GM04504 (cell line): ENCODE data around the gene FOXK1.
"Not testable (repeated sequence)": the region's sequence is repeated elsewhere in the genome, so short reads cannot be mapped to it uniquely, and the experiment has no call there.

Experiments used
- DNase-seq: peaks from one replicate; pipeline ENCODE4 v3.0.0-alpha.2; 2012; ENCODE audit warnings: low read depth

Gene FOXK1

DNA sequence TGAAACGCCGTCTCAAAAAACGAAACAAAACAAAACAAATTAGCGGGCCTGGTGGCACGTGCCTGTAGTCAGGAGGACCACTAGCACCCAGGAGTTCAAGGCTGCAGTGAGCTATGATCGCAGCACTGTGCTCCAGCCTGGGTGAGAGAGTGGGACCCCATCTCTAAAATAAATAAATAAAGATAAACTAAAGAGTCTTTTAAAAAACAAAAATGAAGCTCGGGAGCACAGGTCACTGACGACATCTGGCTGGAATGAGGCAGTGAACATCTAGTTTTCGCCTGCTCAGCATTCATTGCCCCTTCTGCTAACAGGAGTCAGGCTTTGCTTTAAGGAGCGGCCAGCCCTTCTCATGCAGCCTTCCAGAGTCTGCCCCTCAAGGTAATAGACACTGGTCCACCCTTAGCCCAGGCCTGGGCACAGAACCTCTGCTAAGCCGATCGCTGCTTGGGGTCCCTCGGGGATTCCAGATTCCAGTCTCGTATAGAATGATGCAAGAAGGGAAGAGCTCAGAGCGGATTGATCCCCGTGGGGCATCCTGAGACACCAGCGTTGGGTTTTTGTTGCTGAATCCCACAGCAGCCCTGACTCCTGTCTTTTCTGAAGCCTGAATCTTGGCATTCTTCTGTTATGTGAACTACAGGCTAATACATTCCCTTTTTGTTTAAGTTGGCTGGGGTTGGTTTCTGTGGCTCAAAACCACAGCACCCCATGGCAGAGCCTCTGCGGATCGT lies 14.2 kb upstream of the FOXK1 start:
- no peak for DNase-seq

DNA sequence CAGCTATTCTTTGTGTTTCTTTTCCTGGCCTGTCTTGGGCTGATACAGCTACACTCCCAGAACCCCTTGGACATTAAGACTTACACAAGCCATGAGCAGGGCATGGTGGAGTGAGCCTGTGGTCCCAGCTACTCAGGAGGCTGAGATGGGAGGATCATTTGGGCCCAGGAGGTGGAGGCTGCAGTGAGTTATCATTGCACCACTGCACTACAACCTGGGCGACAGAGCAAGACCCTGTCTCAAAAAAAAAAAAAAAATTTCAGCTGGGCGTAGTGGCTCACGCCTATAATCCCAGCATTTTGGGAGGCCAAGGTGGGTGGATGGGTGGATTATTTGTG lies 13.6 kb upstream of the FOXK1 start:
- DNase-seq = no peak

DNA sequence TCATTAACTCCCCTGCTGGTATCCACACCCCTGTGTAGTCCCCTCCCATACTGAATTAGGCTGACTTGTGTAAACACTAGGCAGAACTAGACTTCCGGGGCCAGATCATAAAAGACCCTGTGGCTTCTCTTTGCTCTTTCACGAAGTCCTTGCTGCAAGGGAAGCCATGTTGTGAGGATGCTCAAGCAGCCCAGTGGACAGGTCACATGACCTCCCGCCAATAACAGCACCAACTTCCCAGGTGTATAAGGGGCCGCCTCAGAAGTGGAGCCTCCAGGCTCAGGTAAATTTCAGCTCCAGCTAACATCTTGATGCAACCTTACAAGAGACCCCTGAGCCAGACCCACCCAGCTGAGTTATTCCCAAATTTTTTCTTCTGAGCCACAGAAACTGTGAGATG lies 11.3 kb upstream of the FOXK1 start:
- no peak for DNase-seq

DNA sequence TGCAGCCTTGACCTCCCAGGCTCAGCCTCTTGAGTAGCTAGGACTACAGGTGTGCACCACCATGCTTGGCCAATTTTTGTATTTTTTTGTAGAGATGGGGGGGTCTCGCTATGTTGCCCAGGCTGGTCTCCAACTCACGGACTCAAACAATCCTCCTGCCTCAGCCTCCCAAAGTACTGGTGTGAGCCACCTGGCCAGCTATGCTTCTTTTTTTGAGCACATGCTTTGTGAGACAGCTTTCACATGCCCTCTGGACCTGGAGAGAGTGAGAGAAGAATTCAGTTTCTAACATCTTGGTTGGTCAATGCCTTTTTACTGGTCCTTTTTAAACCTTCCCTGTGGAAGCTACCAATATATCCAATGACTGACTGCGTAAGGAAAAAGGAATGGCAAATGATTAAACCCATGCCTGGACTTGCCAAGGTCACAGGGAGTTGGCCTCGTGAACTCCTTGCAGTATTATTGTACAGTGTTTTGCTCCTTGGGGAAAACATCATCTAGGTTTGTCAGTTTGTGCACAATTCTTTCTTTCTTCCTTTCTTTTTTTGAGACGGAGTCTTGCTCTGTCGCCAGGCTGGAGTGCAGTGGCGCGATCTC lies 6.2 kb upstream of the FOXK1 start:
- no peak for DNase-seq

DNA sequence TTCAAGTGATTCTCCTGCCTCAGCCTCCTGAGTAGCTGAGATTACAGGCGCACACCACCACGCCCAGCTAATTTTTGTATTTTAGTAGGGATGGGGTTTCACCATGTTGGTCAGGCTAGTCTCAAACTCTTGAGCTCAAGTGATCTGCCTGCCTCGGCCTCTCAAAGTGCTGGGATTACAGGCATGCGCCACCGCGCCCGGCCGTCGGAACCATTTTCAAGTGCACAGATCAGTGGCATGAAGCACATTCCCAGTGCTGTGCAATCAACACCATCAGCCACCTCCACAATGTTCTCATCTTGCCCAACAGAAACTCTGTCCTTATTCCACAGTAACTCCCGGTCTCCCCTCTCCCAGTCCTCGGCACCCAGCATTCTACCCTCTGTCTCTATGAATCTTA lies 4.6 kb upstream of the FOXK1 start:
- DNase-seq = not testable (repeated sequence)

DNA sequence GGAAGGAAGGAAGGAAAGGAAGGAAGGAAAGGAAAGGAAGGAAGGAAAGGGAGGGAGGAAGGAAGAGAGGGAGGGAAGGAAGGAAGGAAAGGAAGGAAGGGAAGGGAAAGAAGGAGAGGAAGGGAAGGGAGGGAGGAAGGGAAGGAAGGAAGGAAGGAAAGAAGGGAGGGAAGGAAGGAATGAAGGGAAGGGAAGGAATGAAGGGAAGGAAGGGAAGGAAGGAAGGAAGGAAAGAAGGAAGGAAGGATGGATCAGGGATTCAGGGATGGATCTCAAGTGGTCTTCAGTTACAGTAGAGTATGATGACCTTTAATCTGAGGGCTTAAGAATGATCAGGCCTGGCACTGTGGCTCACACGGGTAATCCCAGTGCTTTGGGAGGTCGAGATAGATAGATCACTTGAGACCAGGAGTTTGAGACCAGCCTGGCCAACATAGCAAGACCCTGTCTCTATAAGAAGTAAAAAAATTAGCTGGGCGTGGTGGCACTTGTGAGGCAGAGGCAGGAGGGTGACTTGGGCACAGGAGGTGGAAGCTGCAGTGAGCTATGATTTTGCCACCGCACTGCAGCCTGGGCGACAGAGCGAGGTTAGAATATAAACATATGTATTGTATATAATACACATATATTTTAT lies 760 bp upstream of the FOXK1 start:
- no peak for DNase-seq

DNA sequence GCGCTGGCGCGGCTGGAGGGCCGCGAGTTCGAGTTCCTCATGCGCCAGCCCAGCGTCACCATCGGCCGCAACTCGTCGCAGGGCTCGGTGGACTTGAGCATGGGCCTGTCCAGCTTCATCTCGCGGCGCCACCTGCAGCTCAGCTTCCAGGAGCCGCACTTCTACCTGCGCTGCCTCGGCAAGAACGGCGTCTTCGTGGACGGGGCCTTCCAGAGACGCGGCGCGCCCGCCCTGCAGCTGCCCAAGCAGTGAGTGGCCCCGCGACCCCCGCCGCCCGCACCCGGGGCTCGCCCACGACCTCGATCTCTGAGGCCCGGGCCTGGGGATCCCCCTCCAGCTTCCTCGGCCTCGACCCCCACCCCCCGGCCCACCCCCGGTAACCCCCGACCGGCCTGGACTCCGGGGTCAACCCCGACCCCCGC lies 537 bp downstream of the FOXK1 start:
- DNase-seq = no peak

DNA sequence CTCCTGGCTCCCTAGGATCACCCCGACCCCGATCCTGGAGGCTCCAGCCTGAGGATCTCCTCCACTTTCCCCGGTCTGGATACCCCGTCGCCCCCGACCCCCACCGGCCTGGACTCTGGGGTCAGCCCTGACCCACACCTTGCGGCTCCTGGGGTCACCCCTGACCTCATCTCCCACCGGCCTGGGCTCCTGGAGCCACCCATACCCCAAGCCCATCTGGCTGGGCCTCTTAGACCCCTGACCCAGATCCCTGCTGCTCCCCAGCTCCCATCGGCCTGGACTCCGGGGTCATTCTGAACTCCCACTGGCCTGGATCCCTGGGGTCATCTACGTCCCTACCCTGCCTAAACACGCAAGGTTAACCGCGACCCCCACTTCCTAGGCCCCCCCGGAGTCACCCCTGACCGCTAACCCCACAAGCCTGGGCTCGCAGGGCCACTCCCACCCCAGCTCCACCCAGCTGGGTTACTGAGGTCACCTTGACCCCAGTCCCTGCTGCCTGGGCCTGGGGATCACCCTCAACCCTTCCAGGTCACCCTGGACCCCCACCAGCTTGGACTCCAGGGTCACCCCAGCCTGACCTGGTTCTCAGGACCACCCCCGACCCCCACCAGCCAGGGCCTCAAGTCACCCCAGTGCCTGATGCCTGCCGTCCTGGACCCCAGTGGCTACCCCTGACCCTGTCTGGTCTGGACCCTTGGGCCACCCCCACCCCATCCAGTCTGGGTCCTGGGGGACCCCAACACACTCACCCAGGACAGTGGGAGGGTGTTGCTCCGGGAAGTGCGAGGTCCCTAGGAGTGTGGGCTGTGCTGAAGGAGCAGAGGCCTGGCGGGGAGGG lies 1.2 kb downstream of the FOXK1 start:
- no peak for DNase-seq

DNA sequence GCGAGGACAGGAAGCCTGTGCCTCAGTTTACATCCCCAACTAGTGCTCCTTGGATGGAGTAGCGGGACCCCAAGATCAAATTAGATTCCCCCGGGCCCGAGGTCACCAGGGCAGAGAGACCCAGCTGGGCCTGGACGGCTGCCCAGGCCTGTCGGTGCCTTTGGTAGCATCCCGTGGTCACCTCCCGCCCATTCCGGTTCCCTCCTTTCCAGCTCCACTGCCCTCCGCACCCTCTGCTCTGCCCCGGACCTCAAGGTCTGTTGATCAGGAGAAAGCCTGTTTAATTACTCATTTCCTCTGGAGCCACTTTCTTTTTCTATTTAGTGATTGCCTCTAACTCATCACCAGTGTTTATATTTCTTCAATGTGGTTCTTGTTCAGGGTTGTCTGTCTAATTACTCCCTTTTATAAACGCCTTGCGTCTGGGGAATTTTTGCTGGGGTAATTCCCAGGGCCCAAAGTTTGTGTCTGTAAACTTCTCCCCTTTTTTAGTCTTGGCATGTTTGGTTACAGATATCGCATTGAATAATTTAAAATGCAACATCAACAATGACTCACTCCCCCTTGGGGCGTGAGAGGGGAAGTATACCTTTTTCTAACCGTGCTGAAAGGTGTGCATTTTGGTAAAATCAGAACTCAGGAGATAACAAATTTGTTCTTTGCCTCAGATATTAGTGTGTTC lies 1.9 kb downstream of the FOXK1 start:
- no peak for DNase-seq

DNA sequence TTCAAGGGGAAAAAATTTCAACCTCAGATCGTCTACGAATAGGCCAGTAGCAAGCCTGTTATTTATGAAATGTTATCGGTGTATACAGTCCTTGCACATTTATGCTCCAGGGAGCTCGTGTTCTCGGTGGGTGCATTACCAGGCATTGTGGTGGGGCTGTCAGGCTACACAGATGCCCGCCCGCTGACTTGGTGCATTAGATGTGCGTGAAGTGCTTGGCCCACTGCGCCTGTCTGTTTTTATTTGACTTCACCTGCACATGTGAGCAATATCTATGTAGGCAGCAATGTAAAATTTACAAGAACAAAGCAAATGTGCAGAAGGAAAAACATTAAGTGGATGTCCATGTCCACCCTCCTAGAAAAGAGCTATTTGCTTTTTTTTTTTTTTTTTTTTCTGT lies 2.8 kb downstream of the FOXK1 start:
- DNase-seq = no peak

DNA sequence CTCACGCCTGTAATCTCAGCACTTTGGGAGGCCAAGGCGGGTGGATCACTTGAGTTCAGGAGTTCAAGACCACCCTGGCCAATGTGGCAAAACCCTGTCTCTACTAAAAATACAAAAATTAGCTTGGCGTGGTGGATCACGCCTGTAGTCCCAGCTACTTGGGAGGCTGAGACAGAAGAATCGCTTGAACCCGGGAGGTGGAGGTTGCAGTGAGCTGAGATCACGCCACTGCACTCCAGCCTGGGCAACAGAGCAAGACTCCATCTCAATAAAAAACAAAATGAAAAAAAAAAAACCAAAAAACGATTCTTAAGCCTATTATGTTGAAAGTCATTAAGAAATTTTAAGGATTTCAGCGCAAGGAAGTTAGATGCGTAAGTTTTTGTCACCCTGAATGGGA lies 3.6 kb downstream of the FOXK1 start:
- DNase-seq = not testable (repeated sequence)

DNA sequence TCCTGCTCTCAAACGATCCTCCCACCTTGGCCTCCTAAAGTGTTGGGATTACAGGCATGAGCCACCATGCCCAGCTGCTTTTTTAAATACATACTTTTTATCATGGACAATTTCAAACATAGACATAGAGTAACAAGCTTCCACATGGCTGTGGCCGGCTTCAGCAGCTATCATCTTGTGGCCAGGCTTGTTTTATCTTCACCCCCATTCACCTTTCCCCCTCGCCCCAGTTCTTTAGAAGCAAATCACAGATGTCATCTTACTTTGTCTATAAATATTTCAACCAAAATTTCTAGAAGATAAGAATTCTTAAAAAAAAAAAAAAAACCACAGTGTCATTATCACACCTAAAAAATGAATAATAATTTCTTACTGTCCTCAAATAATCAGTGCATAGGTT lies 5.9 kb downstream of the FOXK1 start:
- DNase-seq = no peak

DNA sequence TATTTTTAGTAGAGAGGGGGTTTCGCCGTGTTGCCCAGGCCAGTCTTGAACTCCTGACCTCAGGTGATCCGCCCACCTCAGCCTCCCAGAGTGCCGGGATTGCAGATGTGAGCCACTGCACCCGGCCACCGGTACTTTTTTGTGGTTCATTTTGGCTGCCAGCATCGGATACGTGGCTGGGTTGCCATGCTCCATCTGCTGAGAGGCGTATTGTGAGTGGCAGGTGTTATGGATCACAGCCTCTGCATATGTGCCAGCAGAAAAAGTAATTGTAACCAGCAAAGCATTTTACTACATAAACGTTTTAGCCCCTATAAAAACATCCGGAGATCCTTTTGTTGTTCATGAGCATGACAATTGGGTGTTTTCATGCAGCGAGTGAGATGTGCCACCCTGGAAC lies 7.1 kb downstream of the FOXK1 start:
- no peak for DNase-seq

DNA sequence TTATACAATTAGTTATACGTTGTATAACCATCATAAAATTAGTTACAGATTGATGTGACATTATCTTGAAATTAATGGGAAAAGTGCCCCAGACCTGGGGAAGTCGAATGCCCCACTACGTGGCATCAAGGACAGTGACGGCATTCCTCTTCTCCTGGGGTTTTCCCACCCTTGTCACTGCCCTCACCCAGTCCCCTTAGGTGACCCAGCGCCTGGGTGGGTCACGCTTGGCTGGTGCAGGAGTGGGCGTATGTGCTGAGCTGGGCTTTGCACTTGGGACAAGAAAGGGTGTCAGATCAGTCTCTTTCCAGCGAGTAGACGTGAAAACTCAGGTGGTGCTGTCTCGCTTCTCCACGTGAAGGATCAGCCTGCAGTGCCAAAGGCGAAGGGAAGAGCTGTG lies 7.6 kb downstream of the FOXK1 start:
- no peak for DNase-seq

DNA sequence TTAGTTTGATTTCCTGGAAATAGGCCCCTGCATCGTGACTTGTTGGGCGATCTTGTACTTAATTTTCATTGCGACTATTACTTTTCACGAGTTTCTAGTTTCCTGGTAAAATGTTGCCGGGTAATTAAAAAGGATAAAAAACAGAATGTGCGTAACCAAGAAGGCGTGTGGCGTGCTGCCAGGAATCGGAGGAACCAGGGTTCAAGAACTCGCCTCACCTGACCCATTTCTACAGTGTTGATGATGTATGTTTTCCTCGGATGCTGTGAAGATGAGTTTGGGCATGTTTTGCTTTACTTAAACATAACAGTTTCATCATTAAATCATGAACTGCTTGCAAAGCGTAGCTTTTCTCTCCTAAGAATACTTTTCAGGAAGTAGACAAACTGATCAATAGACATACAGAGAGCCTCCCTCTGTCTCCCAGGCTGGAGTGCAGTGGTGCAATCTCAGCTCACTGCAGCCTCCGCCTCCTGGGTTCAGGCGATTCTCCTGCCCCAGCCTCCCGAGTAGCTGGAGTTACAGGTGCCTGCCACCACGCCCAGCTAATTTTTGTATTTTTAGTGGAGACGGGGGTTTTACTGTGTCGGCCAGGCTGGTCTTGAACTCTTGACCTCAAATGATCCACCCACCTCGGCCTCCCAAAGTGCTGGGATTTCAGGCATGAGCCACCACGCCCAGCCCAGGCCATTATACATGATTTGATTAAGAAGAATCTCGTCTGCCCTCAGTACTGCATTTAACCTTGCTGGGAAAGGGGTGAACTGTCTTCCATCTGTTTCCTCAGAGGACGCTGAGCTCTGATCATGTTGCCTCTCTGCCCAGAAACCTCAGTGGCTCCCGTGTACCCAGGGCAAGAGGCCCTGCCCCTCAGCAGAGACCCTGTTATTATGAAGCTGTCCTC lies 9.1 kb downstream of the FOXK1 start:
- DNase-seq = no peak

DNA sequence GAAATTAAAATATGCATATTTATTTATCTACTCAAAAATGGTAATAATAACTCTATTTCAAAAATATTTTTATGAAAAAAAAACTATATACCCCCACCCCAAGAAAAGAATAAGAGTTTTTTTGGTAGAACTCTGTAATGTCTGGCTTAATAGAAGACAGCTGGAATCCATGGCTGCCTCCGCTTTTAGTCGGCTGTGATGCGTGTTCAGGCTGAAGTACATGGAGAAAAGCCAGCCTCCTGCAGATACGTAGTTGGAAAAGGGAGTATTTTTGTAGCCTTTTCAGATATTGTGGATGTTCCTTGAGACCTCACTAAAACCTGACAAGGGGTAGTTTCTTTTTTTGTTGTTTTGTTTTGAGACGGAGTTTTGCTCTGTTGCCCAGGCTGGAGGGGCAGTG lies 10.0 kb downstream of the FOXK1 start:
- DNase-seq = no peak

DNA sequence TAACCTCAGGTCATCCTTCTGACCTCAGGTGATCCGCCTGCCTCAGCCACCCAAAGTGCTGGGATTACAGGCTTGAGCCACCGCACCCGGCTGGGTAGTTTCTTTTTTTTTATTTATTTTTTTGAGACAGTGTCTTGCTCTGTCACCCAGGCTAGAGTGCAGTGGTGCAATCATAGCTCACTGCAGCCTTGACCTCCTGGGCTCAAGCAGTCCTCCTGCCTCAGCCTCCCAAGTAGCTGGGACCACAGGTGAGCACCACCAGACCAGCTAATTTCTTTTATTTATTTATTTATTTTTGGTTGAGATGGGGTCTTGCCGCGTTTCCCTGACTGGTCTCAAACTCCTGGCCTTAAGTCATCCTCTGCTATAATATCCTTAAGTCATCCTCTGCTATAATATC lies 10.5 kb downstream of the FOXK1 start:
- DNase-seq = not testable (repeated sequence)

DNA sequence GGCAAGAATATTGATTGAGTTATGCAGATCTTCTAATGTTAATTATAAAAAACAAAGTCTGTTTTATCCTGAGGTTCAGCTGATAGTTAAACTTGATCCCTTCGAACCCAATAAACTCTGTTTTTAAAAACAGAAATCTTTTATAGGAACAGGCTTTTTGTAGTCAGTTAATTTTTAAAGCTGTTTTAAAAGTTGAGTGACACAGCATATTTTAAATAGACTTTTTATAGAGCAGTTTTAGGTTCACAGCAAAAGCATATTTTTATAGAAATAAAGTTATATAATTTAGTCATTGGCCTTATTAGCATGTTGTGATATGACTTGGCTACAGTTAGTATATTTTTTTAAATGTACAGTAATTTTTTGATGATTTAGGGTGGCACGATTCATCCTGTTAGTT lies 11.1 kb downstream of the FOXK1 start:
- no peak for DNase-seq

DNA sequence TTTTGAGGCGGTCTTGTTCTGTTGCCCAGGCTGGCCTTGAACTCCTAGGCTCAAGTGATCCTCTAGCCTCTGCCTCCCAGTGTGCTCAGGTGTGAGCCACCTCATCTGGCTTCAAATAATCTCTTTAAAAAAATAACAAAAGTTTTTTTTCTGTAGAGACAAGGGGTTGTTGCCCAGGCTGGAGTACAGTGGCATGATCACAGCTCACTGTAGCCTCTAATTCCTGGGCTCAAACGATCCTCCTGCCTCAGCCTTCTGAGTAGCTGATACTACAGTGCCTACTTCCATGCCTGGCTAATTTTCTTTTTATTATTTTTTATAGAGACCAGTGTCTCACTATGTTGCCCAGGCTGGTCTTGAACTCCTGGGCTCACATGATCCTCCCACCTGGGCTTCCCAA lies 11.7 kb downstream of the FOXK1 start:
- no peak for DNase-seq

DNA sequence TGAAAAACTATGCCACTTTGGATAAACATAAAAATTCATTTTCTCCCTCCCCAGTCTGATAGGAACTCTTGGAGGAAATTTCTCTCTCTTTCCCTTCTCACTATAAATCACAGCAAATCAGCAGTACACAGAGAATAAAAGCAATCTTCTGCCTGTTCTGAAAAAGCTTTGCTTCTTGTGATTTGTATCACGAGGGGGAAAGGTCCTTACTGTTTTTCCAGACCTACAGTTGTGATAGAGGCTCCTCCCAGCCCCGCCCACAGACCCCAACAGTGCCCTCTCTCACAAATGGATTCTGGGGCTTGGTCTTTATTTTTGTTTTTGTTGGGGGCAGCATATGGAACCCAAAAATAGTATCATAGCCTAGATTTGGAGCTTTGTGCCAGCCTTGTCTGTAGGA lies 12.2 kb downstream of the FOXK1 start:
- no peak for DNase-seq

DNA sequence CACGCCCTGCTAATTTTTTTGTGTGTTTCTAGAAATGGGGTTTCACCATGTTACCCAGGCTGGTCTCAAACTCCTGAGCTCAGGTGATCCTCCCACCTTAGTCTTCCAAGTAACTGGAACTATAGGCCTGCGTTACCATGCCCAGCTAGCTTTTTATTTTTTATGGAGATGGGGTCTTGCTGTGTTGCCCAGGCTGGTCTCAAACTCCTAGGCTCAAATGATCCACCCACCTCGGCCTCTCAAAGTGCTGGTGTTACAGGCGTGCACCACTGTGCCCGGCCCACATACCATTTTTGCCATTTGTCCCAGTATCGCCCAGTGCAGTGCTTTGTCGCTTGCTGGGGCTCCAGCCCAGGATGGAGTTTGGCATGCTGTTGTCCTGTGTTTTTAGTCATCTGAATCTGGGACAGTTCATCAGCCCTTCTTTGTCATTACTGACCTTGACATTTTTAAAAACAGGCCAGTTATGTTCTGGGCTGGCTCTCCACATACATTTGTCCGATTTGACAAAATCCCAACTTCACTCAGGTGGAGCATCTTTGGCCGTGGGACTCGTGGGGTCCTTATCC lies 16.7 kb downstream of the FOXK1 start:
- DNase-seq = no peak
